ENCODE measurements around the gene GGT1. TPM values are rescaled to one million over a fixed set of nuclear protein-coding genes. Genes with fewer than 3 reads are reported as not detected.
"Not testable (repeated sequence)": the region's sequence is repeated elsewhere in the genome, so short reads cannot be mapped to it uniquely, and the experiment has no call there.

Gene GGT1
- total RNA-seq, 1 donor from 2014 or later: 151 TPM

GRCh38 chr22:24595228-24595627 is 7.8 kb upstream of the GGT1 start:
- intact Hi-C loops (cut with micrococcal nuclease): no loop called here

GRCh38 chr22:24595863-24596262 is 7.1 kb upstream of the GGT1 start:
- intact Hi-C loops (cut with micrococcal nuclease): no loop called here

- intact Hi-C loops (cut with micrococcal nuclease): not testable (repeated sequence)
Observed at GRCh38 chr22:24597076-24597475, 5.9 kb upstream of the GGT1 start.

GRCh38 chr22:24599514-24599913 is 3.5 kb upstream of the GGT1 start:
- intact Hi-C loops (cut with micrococcal nuclease): no loop called here

- intact Hi-C loops (cut with micrococcal nuclease): loop anchor here (10.0 kb wide), 1 partner anchor 165 kb away; no protein-coding TSS in a partner anchor
Observed at GRCh38 chr22:24599958-24600715, 2.9 kb upstream of the GGT1 start.

GRCh38 chr22:24601217-24602104 is 1.5 kb upstream of the GGT1 start:
- intact Hi-C loops (cut with micrococcal nuclease): loop anchor here (10.0 kb wide), 1 partner anchor 167 kb away; no protein-coding TSS in a partner anchor

- intact Hi-C loops (cut with micrococcal nuclease): loop anchor here (10.0 kb wide), 1 partner anchor 167 kb away; no protein-coding TSS in a partner anchor
Observed at GRCh38 chr22:24602105-24602749, 766 bp upstream of the GGT1 start.

GRCh38 chr22:24603770-24604629 is 1.0 kb downstream of the GGT1 start:
- intact Hi-C loops (cut with micrococcal nuclease): loop anchor here (10.0 kb wide), 1 partner anchor 169 kb away; no protein-coding TSS in a partner anchor

GRCh38 chr22:24606340-24606739 is 3.3 kb downstream of the GGT1 start:
- intact Hi-C loops (cut with micrococcal nuclease): loop anchor here (2.0 to 10.0 kb wide), 2 partner anchors 52 to 172 kb away; partner anchors contain the start of genes GUCD1 and SNRPD3

- intact Hi-C loops (cut with micrococcal nuclease): loop anchor here (2.0 to 10.0 kb wide), 2 partner anchors 53 to 173 kb away; partner anchors contain the start of genes GUCD1 and SNRPD3
Observed at GRCh38 chr22:24607429-24607983, 4.5 kb downstream of the GGT1 start.

- intact Hi-C loops (cut with micrococcal nuclease): loop anchor here (10.0 kb wide), 1 partner anchor 174 kb away; no protein-coding TSS in a partner anchor
Observed at GRCh38 chr22:24608327-24608726, 5.3 kb downstream of the GGT1 start.

- intact Hi-C loops (cut with micrococcal nuclease): loop anchor here (10.0 kb wide), 1 partner anchor 175 kb away; no protein-coding TSS in a partner anchor
Observed at GRCh38 chr22:24609888-24610287, 6.9 kb downstream of the GGT1 start.

- intact Hi-C loops (cut with micrococcal nuclease): not testable (repeated sequence)
Observed at GRCh38 chr22:24614794-24615193, 11.8 kb downstream of the GGT1 start.

GRCh38 chr22:24621244-24621643 is 18.3 kb downstream of the GGT1 start:
- intact Hi-C loops (cut with micrococcal nuclease): not testable (repeated sequence)

GRCh38 chr22:24622596-24622995 is 19.6 kb downstream of the GGT1 start:
- intact Hi-C loops (cut with micrococcal nuclease): not testable (repeated sequence)

- intact Hi-C loops (cut with micrococcal nuclease): not testable (repeated sequence)
Observed at GRCh38 chr22:24627911-24628310, 24.9 kb downstream of the GGT1 start.

GRCh38 chr22:24629069-24629468 is 26.1 kb downstream of the GGT1 start:
- intact Hi-C loops (cut with micrococcal nuclease): not testable (repeated sequence)

GRCh38 chr22:24630812-24631427 is 27.9 kb downstream of the GGT1 start:
- intact Hi-C loops (cut with micrococcal nuclease): not testable (repeated sequence)

GRCh38 chr22:24631430-24632122 is 28.6 kb downstream of the GGT1 start:
- intact Hi-C loops (cut with micrococcal nuclease): not testable (repeated sequence)

Measured in T-helper 1 cell treated with Interleukin-12 subunit alpha and Interleukin-12 subunit beta and Interleukin-4 antibody, amounts not matched to agents 30 ng/mL and 1 ng/mL, for 36 hours (primary cell).